Hematopoietic multipotent progenitor cell treated with erythropoietin and hydrocortisone succinate and interleukin-3 and kit ligand, for 6 days (in vitro differentiated cells): Measurements from ENCODE around the gene ZNF235.
A peak's percentile ranks its signal among the peaks of the same experiment; 100 is the strongest.
"Not testable (repeated sequence)": the region's sequence is repeated elsewhere in the genome, so short reads cannot be mapped to it uniquely, and the experiment has no call there.

Experiments
- DNase-seq: peaks from one replicate; pipeline ENCODE4 v3.0.0-alpha.2; 2015

The ZNF235 gene

DNA sequence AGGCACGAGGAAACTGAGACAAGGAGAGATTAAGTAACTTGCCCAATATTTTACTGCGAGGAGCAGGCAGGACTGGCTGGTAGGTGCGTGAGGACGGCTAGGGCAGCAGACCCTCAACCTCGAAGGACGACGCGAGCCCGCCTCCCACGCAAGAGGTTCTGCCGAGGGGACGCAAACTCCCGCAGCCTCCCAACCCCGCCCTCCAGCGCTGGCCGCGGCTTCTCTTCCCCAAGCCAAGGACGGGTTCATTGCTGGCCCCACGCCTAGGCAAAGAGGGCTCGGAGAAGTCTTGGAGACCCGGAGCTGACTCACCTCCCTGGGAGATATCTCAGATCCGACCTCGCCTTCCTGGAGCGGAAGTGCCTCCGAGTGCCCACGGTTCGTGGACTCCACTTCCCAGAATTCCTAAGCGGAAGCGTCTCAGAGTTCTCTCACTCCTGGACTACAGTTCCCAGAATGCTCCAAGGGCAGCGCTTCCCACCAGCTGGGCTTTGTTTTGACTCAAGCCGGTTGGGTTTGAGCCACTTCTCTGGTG is at the start of gene ZNF235:
Gene ZNF235 (minus strand): TSS at position 367 of the 535 bp plus-strand sequence. CDS start 1,621 bp downstream, outside the sequence.
- peak; percentile 98 for DNase-seq

DNA sequence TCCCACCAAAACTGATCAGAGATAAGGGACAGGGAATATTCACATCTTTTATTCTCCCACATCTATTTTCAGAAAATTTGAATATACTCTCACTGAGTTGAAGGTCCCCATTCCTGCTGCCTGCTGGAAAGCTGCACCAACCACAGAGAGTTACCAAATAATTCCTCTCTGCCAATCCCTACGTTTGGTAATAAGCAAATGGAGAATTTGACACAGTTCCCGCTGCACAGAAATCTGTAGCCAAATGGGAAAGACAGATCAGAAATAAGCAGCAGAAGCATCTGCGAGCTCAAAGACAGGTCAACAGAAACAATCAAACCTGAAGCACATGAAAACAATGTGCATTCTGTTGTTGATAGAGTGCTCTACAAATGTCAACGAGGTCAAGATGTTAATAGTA is 41.7 kb upstream of the ZNF235 start:
- DNase-seq: no peak

DNA sequence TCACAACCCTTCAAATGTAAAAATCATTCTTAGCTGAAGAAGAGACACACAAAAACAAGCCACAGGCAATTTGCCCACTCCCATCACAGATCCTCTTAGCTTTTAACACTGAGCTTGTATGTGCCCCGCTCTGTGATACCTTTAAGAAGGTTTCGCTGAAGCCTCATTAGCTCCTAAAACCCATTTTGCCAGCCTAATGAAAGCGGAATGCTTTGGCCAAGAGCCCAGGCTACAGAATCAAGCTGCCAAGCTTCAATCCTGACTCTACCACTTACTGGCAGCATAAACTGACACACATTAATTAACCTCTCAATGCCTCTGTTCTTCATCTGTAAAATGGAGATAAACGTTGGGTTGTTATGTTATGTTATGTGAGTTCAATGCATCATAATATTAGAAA is 41.1 kb upstream of the ZNF235 start:
- no peak for DNase-seq

DNA sequence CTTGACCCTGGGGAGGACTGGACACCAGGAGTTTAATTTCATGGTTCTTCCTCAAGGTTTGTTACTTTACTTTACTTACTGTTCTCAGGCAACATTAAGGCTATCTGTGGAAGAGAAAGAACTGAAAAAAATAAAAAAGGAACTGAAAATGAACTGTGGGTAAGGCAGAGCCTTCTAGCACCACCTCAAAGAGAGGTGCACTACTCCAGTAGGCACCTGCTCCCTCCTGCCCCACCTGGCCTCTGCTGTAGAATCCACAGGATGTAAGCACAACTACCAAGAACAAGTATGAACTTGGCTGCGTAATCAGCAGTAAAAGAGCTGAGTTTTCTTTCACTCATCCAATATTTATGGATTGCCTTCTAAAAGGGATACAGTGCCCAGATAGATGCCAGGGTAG is 39.4 kb upstream of the ZNF235 start:
- no peak for DNase-seq

DNA sequence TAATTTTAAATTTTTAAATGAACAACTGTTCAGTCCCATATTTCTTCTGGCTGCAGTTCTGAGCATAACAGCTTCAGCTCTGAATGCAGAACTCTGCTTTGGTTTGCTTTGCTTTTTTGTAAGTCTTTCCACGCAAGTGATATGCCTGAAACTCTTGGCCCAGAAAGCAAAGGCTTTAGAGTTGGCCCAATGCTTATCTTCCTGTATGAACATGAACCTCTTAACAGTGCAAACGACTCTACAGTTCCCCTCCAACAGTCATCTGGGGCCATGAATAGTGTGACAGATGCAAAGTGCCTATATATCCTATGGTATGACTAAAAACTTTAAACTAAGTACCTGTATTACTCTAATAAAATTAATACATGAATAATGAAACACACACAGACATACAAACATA is 37.0 kb upstream of the ZNF235 start:
- DNase-seq: no peak

DNA sequence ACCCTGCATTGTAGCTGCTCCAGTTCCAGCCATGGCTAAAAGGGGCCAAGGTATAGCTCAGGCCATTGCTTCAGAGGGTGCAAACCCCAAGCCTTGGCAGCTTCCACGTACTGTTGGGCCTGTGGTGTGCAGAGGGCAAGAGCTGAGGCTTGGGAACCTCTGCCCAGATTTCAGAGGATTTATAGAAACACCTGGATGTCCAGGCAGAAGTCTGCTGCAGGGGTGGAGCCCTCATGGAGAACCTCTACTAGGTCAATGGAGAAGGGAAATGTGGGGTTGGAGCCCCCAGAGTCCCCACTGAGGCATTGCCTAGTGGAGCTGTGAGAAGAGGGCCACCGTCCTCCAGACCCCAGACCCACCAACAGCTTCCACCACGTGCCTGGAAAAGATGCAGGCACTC is 29.8 kb upstream of the ZNF235 start:
- not testable (repeated sequence) for DNase-seq

DNA sequence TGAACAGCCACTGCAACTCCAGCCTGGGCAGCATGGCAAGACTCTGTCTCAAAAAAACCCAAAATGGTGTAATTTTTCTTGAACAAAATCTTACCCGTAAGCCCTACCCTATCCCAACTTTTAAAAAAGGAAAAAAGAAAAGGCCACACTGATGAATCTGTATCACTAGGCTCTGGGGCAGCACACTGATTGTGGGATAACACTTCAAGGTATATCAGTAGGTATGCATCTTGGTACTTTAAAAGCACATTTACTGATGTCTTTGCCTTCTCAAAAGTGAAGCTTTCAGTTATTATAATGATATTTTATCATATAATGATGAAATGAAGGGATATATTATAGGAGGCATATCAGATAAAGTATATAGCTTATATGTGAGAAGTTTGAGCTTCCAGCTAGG is 27.3 kb upstream of the ZNF235 start:
- no peak for DNase-seq

DNA sequence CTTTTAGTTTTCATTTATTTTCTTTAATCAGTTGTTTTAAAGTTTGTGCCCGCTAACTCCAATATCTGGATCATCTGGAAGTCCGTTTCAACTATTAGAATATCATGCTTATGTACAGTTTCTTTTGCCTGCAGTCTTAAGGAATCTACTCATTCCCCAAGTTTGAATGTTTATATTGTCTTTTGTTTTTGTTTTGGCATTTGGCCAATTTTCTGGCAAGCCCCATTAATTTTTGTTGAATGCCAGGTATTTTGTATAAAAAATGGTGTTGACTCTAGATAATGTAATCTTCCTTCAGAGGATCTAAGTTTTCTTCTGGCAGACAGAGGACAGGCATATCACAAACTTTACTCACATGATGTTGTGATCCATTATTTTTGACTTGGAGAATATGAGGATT is 11.1 kb upstream of the ZNF235 start:
- no peak for DNase-seq

DNA sequence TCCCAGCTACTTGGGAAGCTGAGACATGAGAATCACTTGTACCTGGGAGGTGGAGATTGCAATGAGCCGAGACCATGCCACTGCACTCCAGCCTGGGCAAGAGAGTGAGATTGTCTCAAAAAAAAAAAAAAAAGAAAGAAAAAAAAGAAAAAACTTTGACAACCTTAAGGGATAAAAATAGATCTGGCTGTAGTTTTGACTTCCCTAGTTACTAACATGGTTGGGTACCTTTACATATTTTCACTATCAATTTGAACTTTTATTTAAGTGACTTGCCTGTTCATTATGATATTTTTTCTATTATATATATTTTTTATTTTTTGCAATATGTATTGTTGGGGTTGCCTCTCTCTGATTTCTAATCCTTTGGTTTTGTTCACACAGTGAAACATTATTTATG is 8.4 kb upstream of the ZNF235 start:
- no peak for DNase-seq

DNA sequence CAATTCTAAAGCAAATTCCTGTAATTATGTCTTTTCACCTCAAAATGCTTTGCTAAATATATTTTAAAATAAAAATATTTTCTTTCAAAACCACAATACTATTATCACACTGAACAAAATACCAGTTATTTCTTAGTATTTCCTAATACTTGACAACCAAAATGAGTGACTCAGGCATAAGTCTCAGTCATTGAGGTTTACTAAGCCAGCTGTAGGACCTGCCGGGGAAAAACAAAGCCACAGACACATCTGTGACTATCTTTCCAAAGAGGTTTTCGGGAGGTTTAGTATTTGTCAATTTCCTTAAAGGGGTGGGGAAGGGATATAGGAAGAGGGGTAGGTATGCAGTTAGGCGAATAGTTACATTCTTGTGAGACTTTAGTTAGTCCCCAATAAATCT is 3.2 kb upstream of the ZNF235 start:
- peak; percentile 4 for DNase-seq

DNA sequence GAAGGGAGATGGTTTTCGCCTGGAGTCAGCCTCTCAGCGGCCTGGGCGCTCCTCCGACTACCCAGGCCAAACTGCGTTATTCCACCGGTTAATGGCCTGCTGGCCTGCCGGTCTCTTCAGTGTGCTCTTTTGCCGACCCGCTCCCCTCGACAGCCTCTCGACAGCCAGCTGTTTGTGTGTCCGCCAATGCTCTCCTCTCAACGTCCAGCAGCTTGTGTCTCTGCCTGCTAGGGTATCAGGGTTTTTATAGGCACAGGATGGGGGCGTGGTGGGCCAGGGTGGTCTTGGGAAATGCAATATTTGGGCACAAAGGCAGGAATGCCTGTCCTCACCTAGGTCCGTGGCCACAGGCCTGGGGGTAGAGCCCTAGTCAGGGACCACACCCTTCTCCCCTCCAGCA is 1.5 kb upstream of the ZNF235 start:
- no peak for DNase-seq

DNA sequence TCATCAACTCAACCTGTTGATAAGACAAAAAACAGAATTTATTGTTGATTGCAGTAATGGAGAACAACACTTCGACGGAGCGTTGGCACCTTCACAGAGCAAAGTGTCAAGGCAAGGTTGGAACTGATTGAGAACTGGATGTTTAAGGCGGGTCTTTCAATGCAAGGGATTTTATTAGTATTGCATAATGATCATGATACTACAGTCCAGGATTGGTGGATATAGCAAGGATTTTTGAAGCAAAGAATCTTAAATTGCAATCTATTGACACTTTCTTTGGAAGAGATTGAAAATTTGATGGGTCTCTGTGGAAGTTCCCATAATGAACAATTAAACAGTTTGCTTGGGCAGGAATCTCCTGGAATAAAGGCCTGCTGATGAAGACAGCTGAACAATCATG is 632 bp upstream of the ZNF235 start:
- DNase-seq: no peak

DNA sequence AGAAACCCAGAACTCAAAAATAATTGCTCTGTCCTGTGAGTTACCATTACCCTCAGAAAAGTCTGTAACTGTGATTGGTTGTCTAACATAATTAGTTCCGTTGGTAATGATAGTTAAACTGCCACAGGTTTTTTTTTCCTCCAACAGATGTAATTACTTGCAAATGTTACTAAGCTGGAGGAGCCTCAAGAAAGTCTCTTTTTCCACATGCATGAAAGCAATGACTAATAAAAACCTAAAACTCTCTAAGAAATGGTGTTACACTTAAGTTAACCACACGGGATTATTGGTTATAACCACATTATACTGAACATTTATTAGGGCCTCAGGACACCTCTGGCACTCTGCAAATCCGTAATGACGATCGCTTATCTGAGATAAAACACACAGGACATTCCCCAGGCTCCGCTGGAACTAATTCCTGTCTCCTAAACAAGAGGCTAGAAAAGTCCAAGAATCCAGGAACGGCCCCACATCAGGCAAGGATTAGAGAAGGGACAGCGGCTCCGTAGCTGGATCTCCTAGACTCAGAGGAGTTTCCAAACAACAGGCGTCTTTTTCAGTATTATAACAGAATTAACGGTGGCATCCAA is 753 bp downstream of the ZNF235 start:
- DNase-seq: peak; percentile 28

DNA sequence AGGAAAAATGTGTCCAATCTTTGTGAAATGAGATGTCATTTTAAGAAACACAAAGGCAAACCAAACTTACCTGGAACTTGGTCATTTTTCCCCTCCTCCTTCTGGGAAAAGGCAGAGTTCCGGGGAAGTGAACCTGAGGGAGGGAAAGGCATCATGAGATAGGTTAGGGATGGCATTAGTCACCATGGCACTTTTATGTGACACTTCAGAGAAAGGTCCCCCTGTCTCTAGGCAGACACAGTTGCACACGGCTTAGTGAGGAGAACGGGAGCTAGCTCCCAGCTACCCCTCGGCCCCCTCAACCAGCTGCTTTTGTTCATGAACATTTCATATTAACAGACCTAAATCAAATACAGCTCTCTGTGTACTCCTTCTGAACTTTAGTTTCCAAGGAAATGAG is 1.5 kb downstream of the ZNF235 start:
- no peak for DNase-seq

DNA sequence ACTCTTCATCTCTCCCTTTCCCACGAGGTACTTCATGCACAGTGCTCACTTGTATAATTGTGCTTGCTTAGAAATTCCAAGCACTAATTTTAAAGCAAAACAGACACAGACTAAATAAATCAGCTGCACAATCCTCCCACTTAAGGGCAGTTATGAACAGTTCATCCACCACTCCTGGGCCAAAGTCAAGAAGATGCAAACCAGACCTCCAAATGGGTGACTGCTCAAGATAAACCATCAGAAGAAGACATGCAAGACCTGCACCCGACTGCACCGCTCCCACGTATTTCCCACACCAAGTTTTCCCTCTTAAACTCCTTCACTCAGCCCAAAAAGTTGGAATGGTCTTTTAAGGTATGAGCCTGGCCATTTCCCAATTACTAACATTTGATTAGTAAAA is 19.9 kb downstream of the ZNF235 start:
- no peak for DNase-seq

DNA sequence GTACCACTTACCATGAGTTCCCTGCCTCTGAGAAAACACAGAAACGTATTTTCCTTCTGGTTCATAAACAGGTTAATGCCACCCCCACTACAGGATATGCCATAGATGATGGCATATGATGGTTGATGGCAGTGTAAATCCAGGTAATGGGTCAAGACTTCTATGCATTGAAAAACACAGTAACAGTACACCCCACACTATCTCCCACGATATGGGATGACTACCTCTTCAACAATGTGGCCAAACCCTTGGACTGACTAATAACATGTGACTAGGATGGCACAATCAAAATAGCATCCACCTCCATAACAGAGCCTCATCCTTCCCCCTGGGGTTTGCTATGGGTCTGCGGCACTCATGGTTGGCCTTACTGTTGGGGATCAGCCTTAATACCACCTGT is 22.0 kb downstream of the ZNF235 start:
- no peak for DNase-seq

DNA sequence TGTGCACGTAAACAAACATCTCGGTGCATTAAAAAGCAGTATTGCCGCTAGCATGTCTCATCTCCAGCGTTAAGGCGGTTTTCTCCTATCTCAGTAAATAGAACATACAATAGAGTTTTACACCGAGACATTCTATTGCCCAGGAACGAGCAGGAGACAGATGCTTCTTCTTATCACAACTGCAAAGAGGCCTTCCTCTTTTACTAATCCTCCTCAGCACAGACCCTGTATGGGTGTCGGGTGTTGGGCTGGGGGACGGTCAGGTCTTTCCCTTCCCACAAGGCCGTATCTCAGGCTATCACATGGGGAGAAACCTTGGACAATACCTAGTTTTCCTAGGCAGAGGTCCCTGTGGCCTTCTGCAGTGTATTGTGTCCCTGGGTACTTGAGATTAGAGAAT is 23.9 kb downstream of the ZNF235 start:
- DNase-seq: no peak

DNA sequence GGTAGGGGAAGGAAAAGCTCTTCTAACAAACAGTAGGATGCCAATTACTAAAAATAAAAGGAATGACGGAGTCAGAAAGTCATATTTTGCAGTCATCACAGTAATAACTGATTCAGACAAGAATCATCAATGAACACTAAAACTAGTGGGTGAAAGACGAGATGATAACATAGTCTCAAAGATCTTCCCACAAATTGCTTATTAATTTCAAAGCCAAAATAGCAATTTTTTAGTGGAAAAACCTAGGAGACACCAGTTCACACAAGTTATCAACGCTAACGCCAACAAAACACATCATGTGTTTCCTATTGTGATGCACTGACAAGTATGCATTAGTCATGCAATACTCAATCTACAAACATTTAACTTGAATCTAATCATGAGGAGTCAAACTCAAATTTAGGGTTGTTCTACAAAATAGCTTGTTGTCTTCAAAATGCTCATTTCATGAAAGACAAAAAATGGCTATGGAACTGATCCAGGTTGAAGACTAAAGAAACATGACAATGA is 26.6 kb downstream of the ZNF235 start:
- DNase-seq: no peak

DNA sequence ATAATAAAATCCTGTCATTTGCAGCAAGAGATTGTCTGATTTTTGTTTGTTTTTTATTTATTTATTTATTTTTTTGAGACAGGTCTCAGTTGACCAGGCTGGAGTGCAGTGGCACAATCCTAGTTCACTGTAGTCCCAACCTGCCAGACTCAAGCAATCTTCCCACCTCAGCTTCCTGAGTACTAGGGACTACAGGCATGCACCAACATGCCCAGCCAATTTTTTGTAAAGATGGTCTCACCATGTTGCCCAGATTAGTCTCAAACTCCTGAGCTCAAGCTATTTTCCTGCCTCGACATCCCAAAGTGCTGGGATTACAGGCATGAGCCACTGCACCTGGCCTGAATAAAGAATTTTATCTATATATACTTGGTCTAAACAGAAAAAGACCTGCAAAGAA is 27.5 kb downstream of the ZNF235 start:
- no peak for DNase-seq

DNA sequence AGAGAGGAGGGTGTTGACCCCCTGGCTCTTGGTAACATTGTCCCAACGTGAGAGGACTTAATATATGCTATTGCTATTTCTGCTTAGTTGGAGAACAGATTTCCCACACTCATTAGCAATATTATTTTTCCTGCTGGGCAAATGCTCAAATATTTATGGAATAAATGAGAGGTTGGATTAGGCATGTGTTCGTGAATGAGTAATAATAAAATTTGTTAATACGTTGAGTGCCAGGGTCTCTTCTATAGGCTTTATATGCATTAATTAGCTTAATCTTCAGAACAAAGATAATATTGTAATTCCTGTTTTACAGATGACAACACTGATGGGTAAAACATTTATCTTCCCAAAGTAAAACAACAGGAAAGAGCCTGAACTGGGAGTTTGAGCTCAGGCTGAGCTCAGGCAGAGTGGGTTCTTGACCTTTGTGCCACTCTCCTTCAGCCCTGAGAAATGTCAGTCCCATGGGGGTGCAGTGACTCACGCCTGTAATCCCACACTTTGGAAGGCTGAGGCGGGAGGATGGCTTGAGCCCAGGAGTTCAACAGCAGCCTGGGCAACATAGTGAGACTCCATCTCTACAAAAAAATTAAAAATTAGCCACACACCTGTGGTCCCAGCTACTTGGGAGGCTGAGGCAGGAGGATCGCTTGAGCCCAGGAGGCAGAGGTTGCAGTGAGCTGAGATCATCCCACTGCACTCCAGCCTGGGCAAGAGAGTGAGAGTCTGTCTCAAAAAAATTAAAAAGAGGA is 44.0 kb downstream of the ZNF235 start:
- DNase-seq: no peak

DNA sequence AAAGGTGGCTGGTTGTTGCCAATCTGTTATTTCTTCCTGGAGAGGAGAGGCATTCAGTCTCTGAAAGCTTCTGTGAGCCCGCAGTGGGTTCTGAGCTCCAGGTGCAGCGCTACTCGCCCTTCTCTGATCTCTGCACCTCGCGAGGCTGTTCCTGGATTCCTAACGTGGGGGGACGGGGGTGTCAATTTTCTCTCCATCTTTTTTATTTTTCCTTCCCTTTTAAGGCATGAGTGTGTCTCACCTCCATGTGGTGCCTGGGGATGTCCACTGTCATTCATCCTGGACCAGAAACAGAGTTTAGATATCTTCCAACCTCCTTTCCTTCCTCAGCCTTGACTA is 44.5 kb downstream of the ZNF235 start:
- no peak for DNase-seq

DNA sequence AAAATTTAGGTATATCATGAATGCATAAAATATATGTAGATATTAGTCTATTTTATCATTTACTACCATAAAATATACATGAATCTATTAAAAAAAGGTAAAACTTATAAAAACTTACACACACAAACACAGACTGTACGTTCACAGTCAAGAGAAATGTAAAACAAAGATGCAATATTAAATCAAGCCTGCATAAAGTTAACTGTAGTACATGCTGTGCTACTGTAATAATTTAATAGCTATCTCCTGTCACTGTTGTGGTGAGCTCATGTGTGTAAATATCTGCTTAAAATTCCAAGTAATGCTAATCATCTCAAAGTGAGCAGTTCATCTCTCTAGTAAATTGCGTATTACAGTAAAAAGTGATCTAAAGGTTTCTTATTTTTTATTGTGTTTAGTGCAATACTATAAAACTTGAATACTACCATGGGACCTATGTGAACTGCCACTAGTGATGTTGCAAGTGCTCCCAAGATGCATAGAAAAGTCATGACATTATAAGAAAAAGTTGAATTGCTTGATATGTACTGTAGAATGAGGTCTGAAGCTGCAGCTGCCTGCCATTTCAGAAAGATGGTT is 45.9 kb downstream of the ZNF235 start:
- DNase-seq: no peak

DNA sequence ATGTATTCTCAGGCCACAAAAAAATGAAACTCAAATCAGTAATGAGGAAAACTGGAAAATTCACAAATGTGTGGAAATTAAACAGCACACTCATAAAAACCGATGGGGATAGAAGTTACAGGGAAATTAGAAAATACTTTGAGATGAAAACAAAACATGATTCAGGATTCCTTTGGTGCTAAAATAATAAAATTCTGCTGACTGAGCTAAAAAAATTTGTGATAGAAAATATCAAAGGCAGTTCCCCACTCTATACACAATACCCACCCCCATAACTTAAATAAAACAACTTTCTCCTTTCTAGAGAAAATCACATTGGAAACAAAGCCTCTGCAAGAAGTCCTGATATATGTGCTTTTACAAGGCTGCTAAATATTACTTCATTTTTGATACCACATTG is 46.7 kb downstream of the ZNF235 start:
- no peak for DNase-seq

DNA sequence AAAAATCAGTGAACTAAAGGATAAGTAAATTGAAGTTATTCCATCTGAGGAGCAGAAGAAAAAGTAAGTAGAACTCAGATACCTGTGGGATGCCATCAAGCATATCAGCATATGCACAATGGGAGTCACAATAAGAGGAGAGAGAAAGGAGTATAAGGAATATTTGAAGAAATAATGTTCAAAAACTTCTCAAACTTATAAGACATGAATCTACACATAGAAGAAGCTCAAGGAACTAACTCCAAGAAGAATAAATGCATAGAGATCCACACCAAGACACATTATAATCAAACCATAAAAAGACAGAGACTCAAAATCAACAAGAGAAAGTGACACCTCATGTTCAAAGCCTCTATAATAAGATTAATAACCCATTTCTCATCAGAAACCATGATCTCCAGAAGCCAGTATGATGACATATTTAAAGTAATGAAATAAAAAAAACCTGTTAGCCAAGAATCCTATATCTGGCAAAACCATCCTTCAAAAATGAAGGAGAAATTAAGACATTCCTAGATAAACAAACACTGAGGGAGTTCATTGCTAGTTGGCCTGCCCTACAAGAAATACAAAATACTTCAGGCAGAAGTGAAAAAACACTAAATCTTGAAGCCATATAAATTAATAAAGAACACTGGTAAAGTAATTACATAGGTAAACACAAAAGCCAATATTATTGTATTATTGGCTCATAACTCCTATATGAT is 49.0 kb downstream of the ZNF235 start:
- DNase-seq: no peak
